ENCODE measurements around the gene AZU1.

Gene AZU1

GRCh38 chr19:827710-828321, at the start of gene AZU1:
Gene AZU1, plus strand, starts transcription at chr19:827837. Its CDS starts 10 bp downstream, at chr19:827847.
- DNase-seq = no peak

GRCh38 chr19:778910-779653, 48.6 kb upstream of the AZU1 start:
- DNase-seq = no peak

- no peak for DNase-seq
Measured at GRCh38 chr19:780935-781334, 46.7 kb upstream of the AZU1 start.

GRCh38 chr19:781800-782184, 45.8 kb upstream of the AZU1 start:
- no peak for DNase-seq

- no peak for DNase-seq
Measured at GRCh38 chr19:782185-782877, 45.3 kb upstream of the AZU1 start.

GRCh38 chr19:782878-783668, 44.6 kb upstream of the AZU1 start:
- no peak for DNase-seq

- DNase-seq = no peak
Measured at GRCh38 chr19:784541-784940, 43.1 kb upstream of the AZU1 start.

- no peak for DNase-seq
Measured at GRCh38 chr19:787536-787935, 40.1 kb upstream of the AZU1 start.

- DNase-seq = no peak
Measured at GRCh38 chr19:788686-788982, 39.0 kb upstream of the AZU1 start.

GRCh38 chr19:788983-789700, 38.5 kb upstream of the AZU1 start:
- no peak for DNase-seq

GRCh38 chr19:789701-790060, 38.0 kb upstream of the AZU1 start:
- DNase-seq = no peak

- DNase-seq = no peak
Measured at GRCh38 chr19:791007-791566, 36.5 kb upstream of the AZU1 start.

GRCh38 chr19:791567-792305, 35.9 kb upstream of the AZU1 start:
- DNase-seq = no peak

- no peak for DNase-seq
Measured at GRCh38 chr19:792306-792885, 35.2 kb upstream of the AZU1 start.

- DNase-seq = no peak
Measured at GRCh38 chr19:793806-794205, 33.8 kb upstream of the AZU1 start.

GRCh38 chr19:795073-795611, 32.5 kb upstream of the AZU1 start:
- no peak for DNase-seq

- DNase-seq = no peak
Measured at GRCh38 chr19:795691-796581, 31.7 kb upstream of the AZU1 start.

GRCh38 chr19:796692-797527, 30.7 kb upstream of the AZU1 start, which contains the start of gene PTBP1:
Gene PTBP1, plus strand, starts transcription at chr19:797452. Its CDS starts 46 bp downstream, at chr19:797498.
- DNase-seq = peak; percentile 100
